NOMO-1 (cell line): Measurements from ENCODE around the gene SMARCA5.

Experiments used
- DNase-seq, 2 experiments: peaks; one replicate each; lab custom pipeline; 2025; ENCODE audit not compliant: unreplicated experiment in 2 of 2; lab: John Stamatoyannopoulos, UW

The SMARCA5 gene

DNA sequence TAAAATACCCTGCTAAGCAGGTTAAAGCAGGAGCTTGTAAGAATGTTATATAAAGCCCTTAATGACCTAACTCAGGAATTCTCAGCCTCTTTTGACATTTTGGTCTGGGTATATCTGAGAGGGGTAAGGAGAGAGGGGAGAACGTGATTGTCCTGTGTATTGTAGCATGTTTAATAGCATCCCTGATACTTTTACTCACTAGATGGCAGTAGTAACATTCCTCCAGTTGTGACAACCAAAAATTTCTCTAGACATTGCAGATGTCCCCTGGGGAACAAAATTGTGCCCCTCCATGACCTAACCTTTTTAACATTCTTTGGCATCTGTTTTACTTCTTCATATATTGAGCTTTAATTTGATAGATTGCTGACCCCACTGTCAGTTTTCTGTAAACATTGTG, 17.9 kb downstream of the SMARCA5 start:
- no peak for DNase-seq

DNA sequence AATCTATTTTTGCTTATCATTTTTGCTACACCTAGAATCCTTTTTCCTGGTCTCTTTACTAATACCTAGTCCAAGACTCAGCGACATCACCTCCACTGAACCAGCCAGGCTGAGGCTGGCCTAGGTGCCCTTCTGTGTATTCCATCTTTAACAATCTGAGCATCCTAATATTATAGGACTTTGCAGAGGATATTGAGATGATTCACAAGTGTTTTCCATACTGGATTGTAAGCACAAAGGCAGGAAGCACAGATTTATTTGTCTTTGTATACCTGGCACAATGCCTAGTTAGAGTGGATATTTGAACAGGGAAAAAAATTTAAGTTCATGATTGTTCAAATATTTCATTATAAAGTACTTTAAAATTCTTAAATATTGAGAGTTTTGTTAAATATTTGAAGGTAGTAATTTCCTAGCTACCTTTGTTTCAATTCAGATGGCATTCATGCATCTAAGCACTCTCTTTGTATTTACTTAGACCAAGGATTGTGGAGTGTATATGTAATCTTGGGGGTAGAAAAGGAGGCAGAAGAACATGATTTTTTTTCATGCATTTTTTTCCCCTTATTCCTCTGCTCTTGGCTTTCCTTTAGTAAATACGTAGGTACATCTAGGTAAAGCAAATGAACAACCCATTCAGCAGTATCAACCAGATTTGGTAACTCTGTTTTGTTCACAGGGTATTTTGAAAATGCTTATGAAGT, 18.4 kb downstream of the SMARCA5 start:
- no peak for DNase-seq

DNA sequence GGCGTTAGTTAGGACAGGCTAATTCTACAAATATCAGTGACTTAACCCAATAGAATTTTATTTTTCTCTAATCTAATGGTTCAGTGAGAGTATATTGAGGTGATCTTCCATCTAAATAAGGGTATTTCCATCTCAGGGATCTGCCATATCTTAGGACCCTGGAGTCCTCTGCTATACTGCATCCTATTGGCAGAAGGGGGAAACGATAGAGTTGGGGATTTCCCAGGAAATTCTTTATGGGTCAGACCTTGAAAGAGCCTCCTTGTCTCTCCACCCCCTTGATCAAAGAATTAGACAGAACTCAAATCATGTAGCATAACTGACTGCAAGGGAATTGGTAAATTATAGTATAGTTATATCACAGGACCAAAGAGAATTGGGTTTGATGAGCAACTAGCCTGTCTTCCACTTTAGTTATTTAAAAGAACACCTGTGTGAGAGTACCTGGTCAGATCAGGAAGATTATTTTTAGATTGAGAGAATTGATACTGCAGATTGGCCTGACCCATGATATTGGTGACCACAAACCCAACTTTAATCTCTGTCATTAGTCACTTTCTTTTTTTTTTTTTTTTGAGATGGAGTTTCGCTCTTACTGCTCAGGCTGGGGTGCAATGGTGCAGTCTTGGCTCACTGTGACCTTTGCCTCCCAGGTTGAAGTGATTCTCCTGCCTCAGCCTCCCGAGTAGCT, 25.6 kb downstream of the SMARCA5 start:
- no peak for DNase-seq

DNA sequence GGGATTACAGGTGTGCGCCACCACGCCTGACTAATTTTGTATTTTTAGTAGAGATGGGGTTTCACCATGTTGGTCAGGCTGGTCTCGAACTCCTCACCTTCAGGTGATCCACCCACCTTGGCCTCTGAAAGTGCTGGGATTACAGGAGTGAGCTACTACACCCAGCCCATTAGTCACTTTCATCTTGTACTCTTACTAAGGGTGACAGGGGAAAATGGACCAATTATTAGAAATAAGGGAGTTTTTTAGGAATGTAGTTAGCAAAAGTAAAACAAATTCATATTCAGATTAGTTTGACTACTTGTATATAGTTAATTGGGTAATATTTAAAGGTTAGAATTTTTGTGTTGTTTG, 26.1 kb downstream of the SMARCA5 start:
- no peak for DNase-seq

DNA sequence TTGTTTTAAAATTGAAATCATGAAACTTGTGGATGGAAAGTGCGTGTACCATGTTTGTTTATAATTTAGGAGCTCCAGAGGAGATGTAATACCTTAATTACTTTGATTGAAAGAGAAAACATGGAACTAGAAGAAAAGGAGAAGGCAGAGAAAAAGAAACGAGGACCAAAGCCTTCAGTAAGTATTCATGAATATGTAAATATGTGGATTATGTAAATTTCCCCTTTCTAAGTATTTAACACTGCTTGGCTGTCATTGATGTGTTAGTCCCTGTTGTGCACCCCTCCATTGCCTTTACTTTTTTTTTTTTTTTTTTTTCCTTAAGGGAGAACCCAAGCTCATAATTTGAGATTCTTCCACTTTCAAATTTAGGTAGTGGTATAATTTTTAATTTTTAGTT, 36.4 kb downstream of the SMARCA5 start:
- no peak for DNase-seq

DNA sequence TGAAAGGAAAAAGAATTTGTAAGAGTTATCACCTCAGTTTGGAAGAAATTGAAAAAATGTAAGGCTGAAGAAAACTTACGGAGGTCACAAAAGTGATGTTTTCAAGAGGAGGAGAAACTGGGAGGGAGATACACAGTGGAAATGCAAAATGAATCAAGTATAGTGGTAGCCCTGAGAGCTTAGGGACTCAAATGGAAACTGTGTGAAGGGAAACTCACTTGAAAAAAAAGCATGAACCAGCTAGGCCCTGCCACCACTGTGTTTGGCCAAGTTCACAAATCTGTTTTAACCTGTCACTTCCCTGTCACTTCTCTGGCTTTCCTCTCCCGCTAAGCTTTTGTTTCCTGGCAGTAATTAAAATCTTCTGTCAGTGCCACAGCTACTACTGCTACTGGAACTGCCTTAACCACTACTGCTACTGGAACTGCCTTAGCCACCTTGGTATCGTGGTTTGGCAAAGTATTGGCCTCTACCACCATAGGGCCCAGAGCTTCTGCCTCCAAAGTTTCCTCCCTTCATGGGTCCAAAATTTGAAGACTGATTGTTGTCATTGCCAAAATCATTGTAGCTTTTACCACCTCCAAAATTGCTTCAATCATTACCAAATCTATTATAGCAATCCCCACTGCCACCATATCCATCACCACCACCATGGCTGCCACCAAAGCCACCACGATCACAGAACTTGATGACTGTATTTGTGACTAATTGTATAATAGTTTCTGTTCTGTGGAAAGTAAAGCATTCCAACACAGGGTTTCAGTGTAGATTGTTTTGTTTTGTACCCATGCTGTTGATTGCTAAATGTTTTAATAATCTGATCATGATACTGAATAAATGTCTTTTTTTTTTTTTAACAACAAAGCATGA, 41.5 kb downstream of the SMARCA5 start:
- no peak for DNase-seq

DNA sequence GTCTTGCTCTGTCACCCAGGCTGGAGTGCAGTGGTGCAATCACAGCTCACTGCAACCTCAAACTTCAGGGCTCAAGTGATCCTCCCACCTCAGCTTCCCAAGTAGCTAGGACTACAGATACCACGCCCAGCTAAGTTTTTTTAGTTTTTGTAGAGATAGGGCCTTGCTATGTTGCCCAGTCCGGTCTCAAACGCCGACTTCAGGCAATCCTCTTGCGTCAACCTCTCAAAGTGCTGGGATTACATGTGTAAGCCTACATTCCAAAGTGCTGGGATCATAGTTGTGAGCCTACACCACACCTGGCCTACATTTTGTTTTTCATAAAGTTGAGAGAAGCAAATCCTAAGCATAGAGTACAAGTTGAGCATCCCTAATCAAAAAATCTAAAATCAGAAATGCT, 42.2 kb downstream of the SMARCA5 start:
- no peak for DNase-seq

DNA sequence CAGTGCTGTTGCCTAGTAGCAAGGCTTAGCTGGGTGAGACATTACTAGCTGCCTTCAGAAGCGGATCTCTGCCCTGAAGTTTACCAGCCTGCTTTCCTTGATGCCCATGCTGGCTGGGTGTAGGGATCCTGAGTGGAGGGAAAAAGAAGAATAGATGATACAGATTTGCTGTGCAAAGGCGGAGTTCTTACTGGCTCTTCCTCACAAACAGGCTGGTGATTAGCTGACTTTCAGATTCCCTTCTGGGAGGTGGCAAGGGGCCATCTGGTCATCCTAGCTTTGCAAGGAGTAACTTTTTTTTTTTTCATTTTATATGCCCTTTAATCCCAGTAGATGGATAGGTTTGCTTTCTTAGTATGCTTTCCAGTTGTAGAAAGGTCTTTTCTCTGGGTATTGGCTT, 44.8 kb downstream of the SMARCA5 start:
- no peak for DNase-seq

DNA sequence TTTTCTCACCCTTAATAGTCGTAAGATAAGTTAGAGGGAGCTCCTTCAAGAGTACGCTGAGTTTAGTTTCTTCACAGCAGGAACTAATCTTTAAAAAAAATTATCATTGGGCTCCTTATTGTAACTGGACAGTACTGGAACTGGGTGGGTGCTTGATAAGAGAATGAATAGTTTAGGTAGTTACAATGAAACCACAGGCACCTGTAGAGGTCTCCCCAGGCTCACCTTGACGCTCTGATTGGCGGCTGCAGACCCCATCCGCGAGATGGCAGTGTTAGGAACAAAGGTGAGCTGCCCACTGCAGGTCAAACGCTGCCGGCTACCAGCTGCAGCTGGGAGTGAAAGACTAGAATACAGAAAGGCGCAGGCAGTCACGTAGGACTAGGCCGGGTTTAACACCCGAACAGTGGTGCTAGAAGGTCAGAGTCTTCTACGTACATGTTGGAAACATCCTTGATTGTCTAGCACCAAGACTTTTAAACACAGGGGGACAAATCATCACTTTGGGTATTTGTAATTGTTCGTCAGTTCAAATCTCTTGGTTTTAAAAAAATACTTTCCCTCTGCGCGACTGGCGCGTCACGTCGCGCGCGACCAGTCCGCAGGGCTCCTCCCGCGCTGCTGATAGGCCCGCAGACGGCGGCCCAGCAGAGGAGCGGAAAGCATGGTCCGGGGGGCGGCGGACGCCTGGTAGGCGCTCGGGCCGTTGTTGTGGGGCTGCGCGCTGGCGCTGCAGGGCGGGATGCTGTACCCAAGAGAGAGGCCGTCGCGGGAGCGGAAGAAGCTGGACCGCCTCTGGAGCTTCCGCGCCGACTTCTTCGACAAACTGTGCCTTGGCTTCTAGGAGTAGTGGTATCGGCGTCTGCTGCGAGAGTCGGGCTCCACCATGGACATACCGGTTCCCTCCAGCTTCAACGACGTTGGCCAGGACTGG, 45.6 kb downstream of the SMARCA5 start:
- peak; percentile 6 to 38 for DNase-seq

DNA sequence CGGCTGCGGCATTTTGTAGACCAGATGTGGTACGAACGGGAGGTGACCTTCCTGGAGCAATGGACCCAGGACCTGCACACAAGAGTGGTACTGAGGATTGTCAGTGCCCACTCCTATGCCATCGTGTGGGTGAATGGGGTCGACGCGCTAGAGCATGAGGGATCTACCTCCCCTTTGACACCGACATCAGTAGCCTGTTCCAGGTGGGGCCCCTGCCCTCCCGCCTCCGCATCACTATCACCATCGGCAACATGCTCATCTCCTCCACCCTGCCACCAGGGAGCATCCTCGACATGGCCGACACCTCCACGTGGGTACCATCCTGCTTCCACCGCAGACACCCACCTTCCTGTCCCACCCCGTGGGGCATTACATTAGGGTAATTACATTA, 46.2 kb downstream of the SMARCA5 start:
- DNase-seq: no peak

DNA sequence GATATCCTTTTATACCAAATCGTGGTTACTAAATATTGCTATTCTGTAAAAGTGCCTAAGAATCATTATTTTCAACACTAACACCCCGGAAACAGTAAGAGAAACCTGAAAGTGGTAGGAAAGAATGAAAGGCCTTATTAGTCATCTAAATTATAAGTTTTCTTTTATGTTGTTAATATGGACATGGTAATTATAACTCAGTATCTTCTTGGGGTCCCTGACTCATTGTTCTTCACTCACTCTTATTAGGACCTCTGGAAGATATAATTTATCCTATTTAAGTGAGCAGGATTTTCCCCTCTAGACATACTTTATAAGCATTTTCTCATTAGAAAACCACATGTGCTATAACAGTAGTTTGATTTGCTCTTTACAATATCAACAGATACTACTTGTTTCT, 51.0 kb downstream of the SMARCA5 start:
- no peak for DNase-seq

DNA sequence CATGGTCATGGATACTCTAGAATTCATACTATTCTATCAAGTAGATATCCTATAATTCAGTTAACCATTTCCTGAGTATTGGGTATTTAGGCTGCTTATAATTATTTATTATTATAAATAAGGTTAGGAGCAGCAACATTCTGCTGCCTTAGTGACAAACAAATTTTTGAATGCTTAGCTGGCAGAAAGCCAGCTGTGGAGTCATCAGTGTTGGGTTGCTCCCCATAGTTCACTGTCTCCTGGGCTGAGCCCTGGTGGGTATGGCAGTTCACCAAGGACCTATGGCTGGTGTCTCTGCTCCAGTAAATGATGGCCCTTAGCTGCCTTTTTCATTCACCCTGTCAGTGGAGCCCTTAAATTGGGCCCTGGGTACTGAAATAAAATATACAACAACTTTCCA, 61.8 kb downstream of the SMARCA5 start:
- DNase-seq: no peak

DNA sequence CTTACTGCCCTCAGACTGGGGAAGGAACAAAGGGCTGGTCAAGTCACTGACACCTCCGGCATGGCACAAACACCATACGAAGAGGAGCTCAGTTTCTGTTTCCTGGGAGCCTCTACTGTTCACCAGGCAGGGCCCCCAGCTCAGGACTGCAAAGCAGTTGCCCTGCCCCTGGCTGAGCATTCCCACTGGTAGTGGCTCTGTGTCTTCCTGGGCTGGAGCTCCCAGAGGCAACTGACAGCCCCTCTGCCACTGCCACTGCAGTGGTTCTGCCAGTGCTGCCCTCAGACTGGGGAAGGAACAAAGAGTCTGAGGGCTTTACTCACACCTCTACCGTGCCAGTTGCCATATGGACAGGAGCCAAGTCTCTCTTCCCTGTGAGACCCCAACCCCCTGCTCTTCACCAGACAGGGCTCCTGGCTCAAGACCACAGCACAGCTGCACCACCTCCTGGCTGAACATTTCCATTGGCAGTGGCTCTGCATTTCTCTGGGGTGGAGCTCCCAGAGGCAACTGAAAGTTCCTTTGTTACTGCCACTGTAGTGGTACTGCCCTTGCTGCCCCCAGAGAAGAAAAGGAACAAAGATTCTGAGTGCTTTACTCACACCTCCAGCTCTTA, 67.9 kb downstream of the SMARCA5 start:
- DNase-seq: no peak

DNA sequence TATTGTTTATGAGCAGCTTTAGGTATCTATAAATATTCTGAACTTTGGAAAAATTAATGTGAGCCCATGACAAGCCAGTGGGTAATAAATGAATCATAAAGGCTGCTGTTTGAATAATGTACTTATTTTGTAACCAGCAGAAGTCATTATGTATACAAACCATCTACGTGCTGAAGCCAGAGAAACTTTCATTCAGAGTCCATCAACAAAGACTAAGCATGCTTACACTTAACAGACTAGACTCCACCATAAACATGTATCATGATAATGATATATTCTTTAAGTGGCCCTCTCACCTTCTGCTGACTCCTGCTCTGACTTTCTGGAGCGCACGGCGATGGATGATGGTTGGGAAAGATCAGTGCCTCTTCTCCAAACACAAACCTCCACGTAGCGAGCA, 72.0 kb downstream of the SMARCA5 start:
- DNase-seq: no peak

DNA sequence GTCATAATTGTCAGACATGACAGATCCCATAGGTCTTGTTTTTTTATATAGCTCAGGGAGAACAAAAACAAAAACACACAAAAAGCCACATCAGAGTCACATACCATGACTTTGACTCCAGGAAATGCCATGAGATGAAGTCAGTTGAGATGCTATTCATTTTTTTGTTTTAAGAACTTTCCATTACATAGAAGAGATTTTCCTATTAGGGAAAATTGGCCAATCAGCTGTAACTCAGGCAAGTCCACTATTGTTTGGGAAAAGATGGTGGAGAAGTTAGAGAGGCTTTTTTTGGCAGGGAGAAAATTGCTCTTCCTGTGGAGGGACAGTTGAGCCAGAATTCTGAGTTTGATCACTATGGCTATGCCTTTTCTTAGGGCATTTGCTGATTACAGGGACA, 72.6 kb downstream of the SMARCA5 start:
- DNase-seq: no peak

DNA sequence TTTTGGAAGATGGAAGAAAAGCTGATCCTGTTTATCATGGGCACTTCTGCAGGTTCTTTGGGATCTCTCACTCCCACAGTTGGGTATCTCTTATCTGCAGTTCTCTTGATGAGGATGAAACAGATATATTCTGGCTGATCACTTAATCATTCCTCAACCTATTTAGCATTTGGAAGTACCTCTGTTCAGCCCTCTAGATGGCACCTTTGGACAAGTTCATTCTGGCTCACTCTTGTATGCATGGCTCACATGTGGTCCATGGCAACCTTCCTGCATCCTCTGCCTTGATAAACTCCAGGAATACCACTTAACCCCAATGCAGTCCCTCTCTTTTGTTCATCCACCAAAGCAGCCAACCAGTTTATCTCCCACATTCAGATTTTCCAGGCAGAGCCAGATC, 74.2 kb downstream of the SMARCA5 start:
- DNase-seq: no peak

DNA sequence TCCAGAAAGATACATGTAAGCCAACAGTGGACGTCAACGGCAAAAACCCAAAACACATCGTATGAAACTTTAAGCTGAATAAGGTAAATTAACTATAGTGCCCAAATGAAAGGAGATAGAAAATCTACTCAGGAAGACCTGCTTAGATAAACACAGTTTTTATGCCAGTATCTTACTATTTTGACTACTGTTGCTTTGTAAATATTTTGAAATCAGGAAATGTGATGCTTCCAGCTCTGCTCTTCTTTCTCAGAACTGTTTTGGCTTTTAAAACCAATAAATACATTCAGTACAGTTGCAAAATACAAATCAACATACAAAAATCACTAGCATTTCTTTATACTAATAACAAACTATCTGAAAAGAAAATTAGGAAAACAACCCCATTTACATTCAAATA, 83.8 kb downstream of the SMARCA5 start:
- DNase-seq: no peak

DNA sequence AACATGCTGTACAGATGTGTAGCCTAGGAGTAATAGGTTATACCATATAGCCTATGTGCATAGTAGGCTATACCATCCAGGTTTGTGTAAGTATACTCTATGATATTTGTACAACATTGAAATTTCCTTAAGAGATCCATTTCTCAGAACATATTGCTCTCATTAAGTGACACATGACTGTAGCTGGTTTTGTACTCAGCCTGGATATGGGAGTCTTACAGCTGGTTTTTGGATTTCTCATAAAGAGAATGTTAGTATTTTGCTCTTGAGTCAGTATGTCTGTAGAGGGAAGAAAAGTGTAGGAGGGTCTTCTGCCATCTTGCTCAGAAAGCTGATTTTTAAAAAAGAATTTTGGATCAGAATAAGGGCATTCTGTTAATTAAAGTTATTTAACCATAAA, 85.3 kb downstream of the SMARCA5 start:
- no peak for DNase-seq

DNA sequence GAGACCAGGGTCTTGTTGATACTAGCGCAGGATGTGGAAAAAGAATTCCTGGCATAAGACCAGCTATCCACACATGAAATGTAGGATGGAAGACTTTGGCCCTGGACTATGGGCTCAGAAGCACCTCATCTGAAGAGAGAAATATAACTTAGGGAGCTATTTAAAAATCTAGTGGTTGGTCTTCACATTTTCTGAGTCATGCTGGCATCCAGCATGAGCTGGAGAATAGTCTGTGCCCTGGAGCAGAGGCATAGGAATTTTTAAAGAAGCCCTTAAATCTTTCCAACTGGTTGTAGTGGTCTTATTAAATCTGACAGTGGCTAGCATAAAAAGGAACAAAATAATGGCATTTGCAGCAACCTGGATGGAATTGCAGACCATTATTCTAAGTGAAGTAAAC, 86.3 kb downstream of the SMARCA5 start:
- DNase-seq: no peak

DNA sequence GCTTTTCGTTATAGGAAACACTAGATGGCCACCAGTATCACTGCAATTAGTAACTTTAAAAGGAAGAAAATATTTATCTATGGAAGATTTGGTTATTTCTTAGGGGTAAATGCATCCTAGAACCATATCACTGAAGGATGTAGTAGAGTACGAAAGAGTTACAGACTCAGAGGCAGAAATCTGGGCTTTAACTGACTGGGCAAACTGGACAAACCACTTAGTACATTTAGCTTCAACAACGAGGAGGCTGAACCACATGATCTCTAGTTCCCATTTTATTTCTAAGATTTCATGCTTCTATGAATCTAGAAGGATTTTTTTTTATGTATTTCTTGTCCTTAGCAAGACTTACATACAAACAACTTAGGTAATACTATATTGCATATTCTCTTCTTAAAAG, 93.0 kb downstream of the SMARCA5 start:
- no peak for DNase-seq
